Mammary epithelial cell (primary cell): ENCODE results near the gene TULP3.

Source experiments
- CTCF ChIP-seq, 2 donors: IDR thresholded peaks in 1 of 2; conservative IDR thresholded peaks in 1 of 2; 2 replicates each; pipeline ENCODE4 v1.5.1; 2011 to 2012; ENCODE audit warnings: inconsistent platforms in 2 of 2, low read length in 2 of 2, mild to moderate bottlenecking in 2 of 2, control low read depth in 1 of 2, low read depth in 1 of 2; ENCODE audit not compliant: insufficient read depth in 1 of 2; ENCODE audit errors: extremely low read depth in 1 of 2
- EZH2 ChIP-seq: IDR thresholded peaks from 2 replicates; pipeline ENCODE4 v1.6.1; 2012; ENCODE audit warnings: low read length, inconsistent platforms, borderline replicate concordance

- TF ChIP-seq CTCF (conservative IDR thresholded peaks at IDR 0.05 in 1 of 2, IDR thresholded peaks at IDR 0.05 in 1 of 2; ENCODE audit: extremely low read depth in 1 of 2, insufficient read depth in 1 of 2, low read depth in 1 of 2, low read length in 2 of 2) (no peak), EZH2 (no peak)
These were observed 2.3 kb downstream of the TULP3 start for GRCh38 chr12:2893007-2893406.
